ENCODE results near the gene GATA2. TPM values are rescaled to one million over a fixed set of nuclear protein-coding genes. Genes with fewer than 3 reads are reported as not detected.

Gene GATA2
- total RNA-seq, 3 donors from 2014 or later, result 1.6 to 10.1 (median 8.8) TPM

DNA sequence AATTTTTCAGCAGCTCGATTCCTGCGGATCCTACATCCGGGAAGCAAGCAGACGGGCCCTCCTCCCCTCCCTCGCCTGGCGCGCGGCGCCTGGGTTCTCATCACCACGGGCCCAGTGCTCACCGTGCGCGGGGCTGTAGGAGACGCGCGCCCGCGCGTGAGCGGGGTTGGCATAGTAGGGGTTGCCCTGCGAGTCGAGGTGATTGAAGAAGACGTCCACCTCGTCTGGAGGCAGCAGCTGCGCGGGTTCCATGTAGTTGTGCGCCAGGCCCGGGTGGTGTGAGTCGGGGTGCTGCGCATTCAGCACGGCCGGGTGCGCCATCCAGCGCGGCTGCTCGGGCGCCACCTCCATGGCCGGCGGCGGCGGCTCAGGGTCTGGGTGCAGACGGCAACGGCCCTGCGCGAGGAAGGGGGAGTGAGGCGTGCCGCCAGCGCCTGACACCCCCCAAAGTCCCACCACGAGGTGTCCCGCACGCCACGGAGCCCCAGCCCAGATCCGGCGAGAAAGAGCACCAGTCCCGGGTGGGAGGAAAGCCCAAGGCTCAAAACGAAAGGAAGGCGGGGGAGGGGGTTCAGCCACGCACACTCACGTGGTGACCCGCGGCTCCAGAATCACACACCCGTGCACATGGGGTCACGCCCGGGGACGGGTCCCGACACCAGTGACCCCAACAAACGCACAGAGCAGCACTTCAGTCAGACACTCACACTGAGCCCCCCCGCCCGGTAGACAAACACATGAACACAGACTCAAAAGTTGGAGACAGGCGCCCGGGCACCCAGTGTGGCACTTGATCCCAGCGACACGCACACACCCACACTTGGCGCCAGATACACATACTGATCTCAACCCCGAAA is 6.1 kb downstream of the GATA2 start:
- Histone ChIP-seq H3K36me3 (ENCODE audit: low read depth) (no peaks in the 10 kb centered on the region), H3K4me1 (ENCODE audit: low read depth) (peaks cover 39% of the 10 kb centered on the region), H3K9me3 (no peaks in the 10 kb centered on the region), H3K4me3 (no peak overlapping the region)
- ATAC-seq, result no peak
- intact Hi-C loops (cut with DNase I, micrococcal nuclease), result no loop called here
- peak in 1 of 3 donors; percentile 43 for DNase-seq
- TF ChIP-seq, protein P1, sequence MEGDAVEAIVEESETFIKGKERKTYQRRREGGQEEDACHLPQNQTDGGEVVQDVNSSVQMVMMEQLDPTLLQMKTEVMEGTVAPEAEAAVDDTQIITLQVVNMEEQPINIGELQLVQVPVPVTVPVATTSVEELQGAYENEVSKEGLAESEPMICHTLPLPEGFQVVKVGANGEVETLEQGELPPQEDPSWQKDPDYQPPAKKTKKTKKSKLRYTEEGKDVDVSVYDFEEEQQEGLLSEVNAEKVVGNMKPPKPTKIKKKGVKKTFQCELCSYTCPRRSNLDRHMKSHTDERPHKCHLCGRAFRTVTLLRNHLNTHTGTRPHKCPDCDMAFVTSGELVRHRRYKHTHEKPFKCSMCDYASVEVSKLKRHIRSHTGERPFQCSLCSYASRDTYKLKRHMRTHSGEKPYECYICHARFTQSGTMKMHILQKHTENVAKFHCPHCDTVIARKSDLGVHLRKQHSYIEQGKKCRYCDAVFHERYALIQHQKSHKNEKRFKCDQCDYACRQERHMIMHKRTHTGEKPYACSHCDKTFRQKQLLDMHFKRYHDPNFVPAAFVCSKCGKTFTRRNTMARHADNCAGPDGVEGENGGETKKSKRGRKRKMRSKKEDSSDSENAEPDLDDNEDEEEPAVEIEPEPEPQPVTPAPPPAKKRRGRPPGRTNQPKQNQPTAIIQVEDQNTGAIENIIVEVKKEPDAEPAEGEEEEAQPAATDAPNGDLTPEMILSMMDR (IDR thresholded peaks at IDR 0.05), result no peak

DNA sequence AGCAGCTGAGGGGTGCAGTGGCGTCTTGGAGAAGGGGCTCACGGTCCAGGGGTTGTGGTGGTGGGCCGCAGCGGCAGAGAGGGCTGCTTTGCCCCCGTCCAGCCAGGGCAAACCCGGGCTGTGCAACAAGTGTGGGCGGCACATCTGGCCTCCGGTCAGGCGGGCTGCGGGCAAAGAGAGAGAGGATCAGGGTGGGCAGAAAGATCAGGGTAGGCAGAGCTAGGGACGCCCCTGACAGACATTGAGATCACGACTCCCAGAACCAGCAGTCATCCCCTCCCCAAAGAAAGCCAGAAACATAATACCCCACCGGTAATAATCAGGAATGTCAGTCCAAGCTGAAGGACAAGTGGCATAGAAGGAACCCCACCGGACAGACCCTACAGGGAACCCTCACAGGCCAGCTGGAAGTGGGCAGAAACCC is 6.8 kb downstream of the GATA2 start:
- DNase-seq (no peak), ATAC-seq (no peak)
- TF ChIP-seq, protein P1 (IDR thresholded peaks at IDR 0.05), result no peak
- Histone ChIP-seq H3K4me1 (ENCODE audit: low read depth) (peaks cover 39% of the 10 kb centered on the region), H3K36me3 (ENCODE audit: low read depth) (no peaks in the 10 kb centered on the region), H3K9me3 (no peaks in the 10 kb centered on the region), H3K4me3 (no peak overlapping the region)
- intact Hi-C loops (cut with DNase I, micrococcal nuclease), result no loop called here

DNA sequence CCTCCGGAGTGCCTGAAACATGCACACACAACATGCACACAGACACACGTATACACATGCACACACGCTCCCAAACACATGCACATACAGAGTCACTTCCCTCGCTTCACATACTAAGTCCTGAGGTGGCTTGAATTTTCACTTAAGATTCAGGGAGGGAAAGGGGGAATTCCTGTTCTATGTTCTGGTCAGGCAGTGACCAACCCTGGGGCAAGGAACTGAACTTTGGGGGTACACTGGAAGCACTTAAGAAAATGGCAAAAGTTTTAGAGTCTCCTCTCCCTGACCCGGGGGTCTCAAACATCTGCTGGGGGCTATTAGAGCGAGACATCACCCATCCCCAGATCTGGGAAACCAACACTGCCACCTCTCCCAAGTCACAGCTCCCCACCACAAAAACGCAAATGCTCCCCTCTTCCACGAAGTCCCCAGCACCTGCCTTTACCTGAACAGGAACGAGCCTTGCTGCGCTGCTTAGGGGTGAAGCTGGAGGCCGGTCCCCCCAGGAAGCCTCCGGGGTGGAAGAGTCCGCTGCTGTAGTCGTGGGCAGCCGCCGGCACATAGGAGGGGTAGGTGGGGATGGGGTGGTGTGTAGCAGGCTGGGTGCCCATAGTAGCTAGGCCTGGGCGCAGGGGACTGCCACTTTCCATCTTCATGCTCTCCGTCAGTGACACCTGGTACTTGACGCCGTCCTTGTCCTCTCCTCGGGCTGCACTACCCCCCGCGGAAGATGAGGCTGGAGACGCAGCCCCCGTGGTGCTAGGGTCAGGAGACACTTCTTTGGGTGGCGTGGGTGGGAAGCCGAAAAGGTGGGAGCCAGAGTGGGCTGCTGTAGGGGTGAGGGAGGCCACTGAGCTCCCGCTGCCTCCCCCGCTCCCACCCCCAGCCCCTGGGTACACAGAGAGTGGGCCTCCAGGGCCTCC is 7.5 kb downstream of the GATA2 start:
- intact Hi-C loops (cut with DNase I, micrococcal nuclease), result no loop called here
- no peaks in the 10 kb centered on the region for H3K36me3 ChIP-seq (ENCODE audit: low read depth)
- ATAC-seq, result no peak
- H3K4me1 ChIP-seq (ENCODE audit: low read depth), result peaks cover 39% of the 10 kb centered on the region
- TF ChIP-seq, protein P1 (IDR thresholded peaks at IDR 0.05), result no peak
- DNase-seq, result peak in 1 of 3 donors; percentile 40
- H3K9me3 ChIP-seq, result no peaks in the 10 kb centered on the region
- no peak overlapping the region for H3K4me3 ChIP-seq

DNA sequence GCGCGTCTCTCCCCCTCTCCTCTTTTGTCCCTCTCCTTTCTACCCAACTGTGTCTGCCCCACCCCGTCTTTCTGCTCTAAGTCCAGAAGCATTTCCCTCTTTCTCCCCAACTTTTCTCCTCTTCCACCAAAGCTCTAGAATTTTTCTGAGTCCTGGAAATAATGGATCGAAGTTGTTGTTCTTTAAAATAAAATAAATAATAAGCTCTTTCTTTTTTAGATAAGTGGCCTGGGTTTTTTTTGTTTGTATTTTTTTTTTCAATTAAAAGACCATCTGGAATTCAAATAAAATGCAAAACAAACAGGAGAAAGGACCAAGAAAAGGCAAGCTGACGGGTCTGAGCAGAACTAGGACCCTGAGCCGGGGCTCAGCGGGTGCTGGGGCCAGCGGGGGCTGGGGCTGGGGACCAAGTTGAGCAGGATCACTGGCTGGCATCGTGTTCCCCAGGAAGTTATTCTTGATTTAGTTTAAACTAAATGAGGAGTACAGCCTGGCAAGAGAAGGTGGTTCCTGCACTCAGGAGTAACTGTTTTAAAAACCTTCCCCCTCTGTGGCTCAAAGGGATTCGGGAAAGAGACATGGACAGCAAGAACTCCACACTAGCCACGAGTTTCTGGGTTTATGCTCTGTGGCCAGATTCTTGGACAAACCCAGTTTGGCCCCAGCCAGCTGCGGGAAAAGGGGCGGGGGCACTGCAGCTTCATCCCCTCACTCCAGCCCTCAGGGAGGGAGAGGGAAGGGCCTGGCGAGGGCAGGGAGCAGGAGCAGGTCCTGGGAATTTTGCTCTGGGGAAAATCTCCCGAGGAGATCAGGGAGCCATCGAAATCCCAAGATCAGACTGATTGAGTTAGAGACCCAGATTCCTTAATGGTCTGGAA is 8.4 kb downstream of the GATA2 start:
- Histone ChIP-seq H3K36me3 (ENCODE audit: low read depth) (no peaks in the 10 kb centered on the region), H3K4me3 (no peak overlapping the region), H3K9me3 (no peaks in the 10 kb centered on the region), H3K4me1 (ENCODE audit: low read depth) (peaks cover 32% of the 10 kb centered on the region)
- intact Hi-C loops (cut with DNase I, micrococcal nuclease), result no loop called here
- ATAC-seq (no peak), DNase-seq (no peak)
- TF ChIP-seq, protein P1 (IDR thresholded peaks at IDR 0.05), result no peak

Data from mucosa of descending colon (tissue), 3 donors.